HuH-7.5 (cell line): Measurements from ENCODE around the gene LSG1.
A peak's percentile ranks its signal among the peaks of the same experiment; 100 is the strongest.

Source experiments
- DNase-seq: peaks from one replicate; pipeline ENCODE4 v3.0.0; 2011; ENCODE audit warnings: low spot score

Gene LSG1

GRCh38 chr3:194686816-194687637 lies 15.0 kb upstream of the LSG1 start:
- no peak for DNase-seq

- peak; percentile 67 for DNase-seq
Observed at GRCh38 chr3:194686414-194686815, 14.4 kb upstream of the LSG1 start.

- DNase-seq = peak; percentile 93
Observed at GRCh38 chr3:194685718-194686413, 13.9 kb upstream of the LSG1 start, which contains the start of gene FAM43A. Gene FAM43A, plus strand, starts transcription at chr3:194685883. Its CDS starts 944 bp downstream, at chr3:194686827.

DNA sequence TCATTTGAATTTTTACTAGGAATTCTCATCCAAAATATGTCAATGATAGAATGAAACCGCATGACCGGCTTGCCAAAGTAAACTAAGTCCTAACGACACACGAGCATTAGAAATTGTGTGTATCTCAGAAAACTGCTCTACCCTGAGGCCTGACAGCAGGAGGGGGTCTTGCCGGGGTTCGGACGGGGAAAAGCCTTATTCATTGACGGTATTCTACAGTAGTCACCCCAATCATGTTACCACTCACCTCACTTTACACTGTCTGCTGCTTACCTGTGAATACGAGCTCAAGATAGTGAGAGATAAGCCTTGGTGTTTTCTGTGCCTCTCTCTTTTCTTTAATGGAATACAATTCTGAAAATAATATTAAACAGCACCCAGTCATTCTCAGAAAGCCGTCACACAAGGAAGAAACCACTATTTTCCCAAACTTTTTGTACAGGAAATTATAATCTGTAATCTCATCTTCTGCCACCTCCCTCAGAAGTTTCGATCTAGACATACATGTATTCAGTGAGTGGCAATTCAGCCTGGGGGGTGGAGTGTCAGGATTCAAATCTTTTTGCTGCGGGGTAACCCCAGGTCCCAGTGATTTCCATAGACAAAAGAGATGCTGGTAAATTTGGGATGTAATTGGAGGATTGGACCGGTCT lies 13.2 kb upstream of the LSG1 start:
- no peak for DNase-seq

DNA sequence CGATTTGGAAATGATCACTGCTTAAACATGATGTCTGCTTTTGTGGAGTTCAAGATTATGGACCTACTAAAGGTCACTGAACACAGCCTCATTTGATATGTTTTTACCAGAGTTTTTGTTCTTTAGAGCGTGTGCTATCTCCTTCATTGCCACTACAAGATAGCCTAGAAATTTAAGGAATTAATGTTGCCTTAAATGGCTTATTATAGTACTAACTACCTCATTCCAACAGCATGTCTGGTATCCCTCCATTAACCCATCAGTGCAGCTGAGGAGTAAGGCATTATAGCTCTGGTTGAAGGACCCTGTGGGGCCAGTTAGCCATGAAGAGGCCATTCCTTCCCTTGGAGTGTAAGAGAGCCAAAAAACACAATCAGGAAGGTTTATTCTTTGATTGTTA lies 11.4 kb upstream of the LSG1 start:
- no peak for DNase-seq

DNA sequence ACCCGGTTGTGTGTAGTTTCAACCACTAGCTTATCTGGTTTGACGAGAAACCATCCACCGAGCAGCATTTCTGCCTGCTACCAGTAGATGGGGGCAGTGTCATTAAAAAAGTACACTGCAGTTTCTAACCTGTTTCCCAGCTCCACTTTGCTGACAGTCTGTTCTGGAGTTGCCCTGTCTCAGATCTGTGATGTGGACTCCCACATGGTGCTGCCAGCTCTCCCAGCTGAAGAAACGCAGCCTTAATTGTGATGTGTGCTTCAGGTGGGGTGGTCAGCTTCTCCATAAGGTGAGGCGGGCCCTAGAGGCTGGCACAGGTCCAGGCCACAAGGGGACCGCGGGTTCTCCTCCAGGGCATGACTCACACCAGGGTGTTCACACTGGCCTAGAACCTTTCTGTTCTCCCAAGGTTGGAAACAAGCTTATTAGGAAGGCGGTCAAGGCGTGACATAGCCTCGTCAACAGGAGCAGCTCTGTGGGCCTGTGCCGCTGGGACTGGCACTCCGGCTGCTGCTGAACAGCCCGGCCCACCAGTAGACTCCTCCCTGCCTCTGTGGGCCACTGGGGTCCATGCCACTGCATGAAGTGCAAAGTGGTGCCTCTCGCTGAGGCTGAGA lies 10.8 kb upstream of the LSG1 start:
- DNase-seq = peak; percentile 80

- no peak for DNase-seq
Observed at GRCh38 chr3:194682189-194682693, 10.2 kb upstream of the LSG1 start.

DNA sequence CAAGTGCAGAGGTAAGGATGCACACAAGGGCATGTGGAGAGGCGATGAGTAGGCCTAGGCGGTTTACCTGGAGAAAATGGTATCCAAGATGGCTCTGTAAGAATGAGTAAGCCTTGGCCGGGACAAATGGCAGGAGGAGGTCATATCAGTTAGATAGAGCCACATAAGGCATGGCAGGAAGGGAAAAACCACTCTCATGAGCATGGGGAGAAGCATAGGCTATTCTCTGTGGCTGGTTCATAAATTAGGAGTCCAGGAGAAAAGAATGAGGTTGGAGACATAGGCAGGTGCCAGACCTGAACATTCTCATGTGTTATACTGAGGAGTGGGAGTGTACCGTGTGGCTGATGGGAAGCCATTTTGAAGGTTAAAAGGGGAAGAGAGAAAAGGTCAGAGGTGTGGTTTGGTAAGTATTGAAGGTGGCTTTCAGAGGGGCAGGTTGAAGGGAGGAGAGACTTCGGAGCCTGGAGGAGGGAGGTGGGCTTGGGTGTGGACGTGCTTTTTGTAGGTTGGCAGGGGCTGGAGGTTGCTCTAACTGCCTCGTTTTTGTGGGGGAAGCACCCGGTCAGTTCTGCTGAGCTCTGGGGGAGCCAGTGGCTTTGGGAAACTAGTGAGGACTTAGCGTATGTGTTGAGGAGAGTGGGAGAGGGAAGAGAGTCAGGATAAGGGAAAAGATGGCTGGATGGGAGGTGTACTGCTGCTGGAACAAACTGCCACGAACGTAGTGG lies 9.1 kb upstream of the LSG1 start:
- no peak for DNase-seq

DNA sequence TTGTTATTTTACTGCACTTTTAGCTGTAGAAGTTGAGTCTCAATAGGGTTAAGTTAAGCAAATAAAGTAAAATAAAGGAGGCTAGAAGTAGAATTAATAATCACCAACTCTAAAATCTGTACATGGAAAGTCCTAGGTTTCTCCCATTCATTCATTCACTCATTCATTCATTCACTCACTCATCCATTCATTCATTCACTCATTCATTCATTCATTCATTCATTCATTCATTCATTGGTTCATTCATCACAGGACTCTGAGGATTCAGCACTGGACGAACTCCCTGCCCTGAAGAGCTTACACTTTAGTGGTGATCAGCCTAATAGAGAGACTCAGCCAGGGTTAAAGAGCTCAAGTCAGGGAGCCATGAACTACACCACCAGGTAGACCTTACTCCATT lies 4.5 kb upstream of the LSG1 start:
- DNase-seq = no peak

- no peak for DNase-seq
Observed at GRCh38 chr3:194675680-194676079, 3.7 kb upstream of the LSG1 start.

DNA sequence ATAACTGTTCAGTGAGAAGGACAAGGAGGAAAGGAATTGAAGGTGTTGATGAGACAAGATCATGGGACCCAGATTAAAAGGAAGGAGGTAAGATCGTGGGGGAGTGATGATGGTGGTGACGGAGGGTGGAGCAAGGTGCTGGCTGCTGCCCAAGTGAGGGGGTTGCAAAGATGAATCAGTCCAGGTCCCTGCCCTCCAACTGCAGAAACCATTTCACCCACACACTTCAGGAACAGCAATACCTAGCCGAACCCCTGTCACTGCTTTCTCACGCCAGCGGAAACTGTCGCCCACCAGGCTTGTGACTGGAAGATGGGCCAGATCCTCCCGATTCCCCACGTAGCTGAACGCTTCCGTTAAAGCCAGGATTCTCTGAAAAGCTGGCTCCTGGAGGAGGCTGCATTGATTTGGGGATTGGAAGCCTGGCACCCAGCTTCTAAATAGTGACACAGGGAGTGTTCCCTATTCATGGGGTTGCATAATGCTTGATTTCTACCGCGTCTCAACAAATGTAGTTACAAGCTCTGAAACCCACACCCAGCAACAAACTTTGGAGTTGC lies 3.2 kb upstream of the LSG1 start:
- no peak for DNase-seq

- DNase-seq = no peak
Observed at GRCh38 chr3:194673761-194674160, 1.8 kb upstream of the LSG1 start.

GRCh38 chr3:194672876-194673275 lies 885 bp upstream of the LSG1 start:
- no peak for DNase-seq

DNA sequence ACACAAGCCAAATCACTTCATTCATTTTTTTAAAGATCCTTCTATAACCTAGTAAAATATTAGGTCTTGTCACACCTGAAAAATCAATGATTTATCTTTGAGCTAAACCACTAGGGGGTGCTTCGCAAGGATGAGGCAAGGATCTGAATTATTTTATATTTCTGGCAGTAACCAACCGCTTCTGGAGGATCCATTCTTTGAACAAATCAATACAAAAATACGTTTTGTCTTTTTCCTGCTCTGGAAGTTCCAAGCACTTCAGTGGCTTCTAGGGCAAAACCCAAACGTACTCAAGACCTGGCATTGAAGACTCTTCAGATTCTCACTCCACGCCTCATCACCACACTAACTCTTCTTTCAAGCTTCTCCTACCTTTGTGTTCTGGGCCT lies 486 bp downstream of the LSG1 start:
- no peak for DNase-seq

GRCh38 chr3:194667363-194667762 lies 4.6 kb downstream of the LSG1 start:
- no peak for DNase-seq

DNA sequence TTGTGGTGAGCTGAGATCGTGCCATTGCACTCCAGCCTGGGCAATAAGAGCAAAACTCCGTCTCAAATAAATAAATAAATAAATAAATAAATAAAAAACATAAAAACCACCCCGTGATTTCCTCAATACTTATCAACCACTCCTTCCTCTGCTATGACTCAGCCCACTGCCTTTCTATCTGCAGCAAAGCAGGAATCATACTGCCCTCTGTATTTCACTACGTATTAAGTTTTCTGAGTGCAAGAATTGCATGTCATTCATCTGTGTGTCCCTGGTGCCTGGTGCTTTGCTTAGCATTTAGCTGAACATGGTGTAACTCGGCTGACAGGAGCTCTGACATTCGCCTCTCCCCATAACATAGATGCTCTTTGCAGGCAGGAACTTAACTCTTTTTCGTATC lies 7.1 kb downstream of the LSG1 start:
- DNase-seq = no peak

DNA sequence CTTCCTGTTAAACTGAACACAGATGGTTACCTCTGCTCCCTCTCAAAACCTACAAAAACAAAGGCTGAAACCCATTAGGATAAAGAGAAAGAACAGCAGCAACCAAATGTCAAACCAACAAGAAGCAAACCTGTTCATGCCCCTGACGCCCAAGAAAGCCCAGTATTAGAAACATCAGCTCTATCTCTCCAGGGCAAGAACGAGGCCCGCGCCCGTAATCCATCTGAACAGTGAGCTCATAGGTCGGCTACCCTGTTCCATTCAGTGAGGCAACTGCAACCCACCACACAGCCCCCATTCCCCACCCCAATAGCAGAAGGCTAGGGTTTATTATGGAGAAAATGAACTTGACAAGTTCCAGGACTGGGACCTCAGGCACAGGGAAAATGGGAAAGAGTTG lies 10.0 kb downstream of the LSG1 start:
- no peak for DNase-seq

- no peak for DNase-seq
Observed at GRCh38 chr3:194661374-194661773, 10.6 kb downstream of the LSG1 start.

DNA sequence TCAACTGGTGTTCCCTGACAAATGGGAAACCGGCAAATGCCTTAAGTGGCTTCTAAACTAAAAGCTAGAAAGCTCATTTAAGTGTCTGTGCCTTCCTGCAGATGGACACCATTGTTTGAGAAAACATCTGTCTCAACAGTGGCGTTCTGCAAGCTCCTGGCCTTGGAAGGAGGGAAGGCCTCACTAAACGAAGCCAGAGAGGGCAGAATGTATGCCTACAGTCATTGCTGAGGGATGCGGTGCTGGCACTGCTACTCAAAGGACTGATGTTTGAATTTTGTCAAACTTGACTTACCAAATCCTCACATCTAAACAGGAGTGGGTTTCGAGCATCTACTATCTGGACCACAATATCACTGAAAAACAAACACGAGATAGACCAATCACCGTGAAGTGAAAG lies 12.2 kb downstream of the LSG1 start:
- DNase-seq = no peak

DNA sequence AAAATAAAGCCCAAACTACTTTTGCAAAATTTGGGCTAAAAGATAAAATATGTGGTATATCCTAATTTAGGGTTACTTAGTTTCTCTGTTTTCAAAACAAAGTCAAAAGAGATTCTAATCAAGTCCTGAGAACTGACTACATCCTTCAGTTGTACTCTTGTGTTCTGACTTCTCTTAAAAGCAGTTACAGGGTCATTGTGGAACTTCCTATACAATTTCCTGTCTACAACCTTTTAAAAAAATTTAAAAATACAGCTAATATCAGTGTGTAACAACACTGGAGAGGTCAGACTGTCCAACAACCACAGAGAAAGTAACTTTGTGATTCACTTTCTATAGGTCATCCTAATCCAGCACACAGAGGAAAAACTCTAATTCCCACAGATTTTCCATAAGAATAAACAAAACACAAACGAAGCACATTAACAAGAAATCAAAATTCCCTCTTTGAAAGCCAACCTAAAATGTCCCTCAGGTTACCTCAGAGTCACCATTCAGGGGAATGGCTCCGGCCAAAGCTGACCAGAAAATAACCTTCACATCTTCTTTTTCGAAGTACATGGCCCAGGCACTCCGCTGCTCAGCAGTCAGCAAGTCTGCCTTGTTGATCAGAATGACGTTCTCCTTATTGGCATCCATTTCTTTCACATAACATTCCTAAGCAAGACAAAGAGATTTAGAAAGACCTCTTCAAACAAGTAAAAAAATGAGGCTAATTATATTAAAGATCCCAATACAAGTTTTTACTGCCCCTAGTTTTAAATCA lies 13.3 kb downstream of the LSG1 start:
- DNase-seq = no peak

DNA sequence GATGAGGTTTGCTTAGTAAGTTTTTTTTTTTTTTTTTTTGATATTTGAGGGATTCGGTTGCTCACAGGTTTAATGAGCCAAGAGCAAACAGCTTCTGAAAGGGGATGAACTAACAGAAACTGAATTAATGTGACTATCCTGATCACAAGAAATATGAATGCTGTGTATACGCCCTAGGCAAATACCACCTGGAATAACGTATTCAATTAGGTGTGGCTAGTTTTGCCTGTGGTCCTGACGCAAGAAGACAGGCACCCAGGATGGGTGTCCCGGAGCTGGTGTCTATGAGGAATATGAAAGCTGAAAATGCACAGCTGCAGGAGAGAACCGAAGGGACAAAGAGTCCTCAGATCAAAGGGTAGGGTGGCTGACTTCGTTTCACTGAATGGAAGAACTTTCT lies 14.6 kb downstream of the LSG1 start:
- no peak for DNase-seq
